GM19099 (cell line): Measurements from ENCODE around the gene NEXN.

Experiments used
- POLR2A ChIP-seq: IDR thresholded peaks from 3 replicates; pipeline ENCODE4 v1.6.1; 2011; ENCODE audit warnings: low read depth; ENCODE audit not compliant: insufficient read length; ENCODE audit errors: extremely low read depth

The NEXN gene

DNA sequence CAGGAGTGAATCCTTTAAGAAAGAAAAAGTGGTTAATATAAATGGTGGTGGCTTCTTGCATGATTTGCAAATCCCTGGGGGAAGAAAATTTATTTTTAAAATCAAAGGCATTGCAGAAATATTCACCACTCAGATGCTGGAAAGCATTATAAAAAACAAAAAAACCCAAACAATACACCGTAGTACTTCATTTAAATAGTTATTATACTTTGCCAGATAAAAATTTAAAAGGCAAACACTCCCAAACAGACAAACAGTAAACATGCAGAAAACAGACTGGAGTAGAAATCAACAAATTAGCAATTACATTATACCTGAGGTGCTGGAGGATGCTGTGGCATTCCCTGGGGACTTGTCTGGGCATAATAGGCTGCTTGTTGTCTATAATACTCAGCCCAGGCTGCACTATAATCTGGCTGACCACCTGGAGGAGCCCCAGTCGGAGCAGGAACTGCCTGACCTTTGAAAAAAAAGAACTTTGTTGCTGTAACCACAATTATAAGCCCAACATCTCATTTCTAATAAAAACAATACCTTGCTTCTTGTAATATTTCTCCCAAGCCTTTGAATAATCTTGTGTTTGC is 60.5 kb downstream of the NEXN start:
- no peak for TF ChIP-seq POLR2A

DNA sequence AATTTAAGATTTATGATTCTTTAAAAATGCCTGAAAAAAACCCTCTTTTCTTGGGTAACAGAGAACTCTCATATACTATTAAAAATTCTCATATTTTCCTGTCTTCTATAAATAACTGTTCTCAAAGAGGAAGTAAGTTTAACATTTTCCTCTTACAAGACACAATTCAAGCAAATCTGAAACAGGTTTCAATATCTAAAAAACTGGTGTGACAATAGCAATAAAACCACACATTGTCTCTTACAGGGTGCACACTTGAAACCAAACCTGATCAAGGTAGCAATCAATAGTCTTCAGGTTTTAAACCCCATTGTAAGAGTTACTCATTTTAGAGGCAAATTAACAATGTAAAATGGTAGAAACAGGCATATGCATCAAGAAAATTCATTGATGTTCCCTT is 62.4 kb downstream of the NEXN start:
- no peak for TF ChIP-seq POLR2A

DNA sequence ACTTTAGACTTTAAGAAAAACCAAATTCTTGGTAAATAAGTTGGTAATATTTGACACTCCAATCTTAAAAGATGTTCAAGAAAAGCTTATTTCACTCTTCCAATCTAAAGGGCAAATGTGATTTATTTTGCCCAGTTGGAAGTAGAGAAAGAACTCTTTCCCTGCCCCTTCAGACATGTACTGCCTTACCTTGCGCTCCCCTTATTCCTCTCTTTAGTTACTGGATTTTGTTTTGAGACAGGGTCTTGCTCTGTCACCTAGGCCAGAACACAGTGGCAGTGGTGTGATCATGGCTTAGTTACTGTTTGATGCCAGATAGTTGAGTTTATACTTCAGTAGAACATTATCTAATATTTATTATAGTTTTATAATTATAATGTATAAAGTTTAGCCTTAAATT is 62.9 kb downstream of the NEXN start:
- TF ChIP-seq POLR2A: no peak

DNA sequence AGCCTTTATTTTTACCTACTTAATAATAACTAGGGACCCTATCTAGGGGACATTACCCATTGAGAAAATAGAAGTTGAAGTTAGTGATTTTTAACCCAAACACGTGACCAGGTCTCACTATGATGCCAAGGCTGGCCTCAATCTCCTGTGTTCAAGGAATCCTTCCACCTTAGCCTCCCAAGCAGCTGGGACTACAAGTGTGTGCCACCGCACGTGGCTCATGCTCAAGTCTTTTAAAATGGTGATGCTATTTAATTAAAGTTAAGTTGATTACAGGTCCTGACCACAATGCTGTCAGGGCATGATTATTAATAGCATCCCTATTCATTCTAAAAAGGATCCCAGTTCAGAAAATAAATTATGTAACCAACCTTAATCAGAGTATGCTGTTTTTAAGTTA is 65.5 kb downstream of the NEXN start:
- no peak for TF ChIP-seq POLR2A

DNA sequence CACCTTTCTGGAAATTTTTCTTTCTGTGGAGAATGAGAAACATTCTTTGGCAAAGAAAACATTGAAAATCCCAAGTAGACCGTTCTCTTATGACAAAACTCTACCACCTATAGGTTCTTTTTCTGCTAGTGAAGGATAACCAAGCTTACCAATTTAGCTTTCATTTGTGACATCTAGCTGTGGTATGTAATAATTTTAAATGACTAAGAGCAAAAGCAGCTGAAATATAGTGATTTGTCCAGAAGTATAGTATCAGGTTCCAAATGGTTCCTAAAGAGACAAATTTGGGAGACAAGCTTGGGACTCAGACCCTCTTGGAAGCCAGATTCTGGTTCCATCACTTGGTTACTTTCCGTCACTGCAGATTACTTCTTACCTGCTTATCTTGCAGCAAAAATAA is 66.1 kb downstream of the NEXN start:
- no peak for TF ChIP-seq POLR2A

DNA sequence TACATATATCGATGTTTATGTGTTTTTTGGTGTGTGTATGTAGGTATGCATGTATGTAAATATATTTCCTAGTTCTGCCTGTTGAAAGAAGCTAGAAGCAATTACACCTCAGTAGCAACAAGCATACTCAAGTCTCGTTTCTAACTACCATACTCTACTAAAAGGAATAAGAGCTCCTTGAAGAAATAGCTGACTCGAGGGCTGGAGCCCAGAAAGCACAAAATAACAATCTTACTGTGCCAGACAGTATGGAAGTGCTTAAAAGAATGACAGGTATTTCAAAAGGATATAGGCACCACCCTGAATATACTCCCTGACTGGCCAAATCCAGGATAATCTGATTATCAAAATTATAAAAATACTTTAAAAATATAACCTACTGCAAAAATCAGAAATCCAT is 67.3 kb downstream of the NEXN start:
- no peak for TF ChIP-seq POLR2A

DNA sequence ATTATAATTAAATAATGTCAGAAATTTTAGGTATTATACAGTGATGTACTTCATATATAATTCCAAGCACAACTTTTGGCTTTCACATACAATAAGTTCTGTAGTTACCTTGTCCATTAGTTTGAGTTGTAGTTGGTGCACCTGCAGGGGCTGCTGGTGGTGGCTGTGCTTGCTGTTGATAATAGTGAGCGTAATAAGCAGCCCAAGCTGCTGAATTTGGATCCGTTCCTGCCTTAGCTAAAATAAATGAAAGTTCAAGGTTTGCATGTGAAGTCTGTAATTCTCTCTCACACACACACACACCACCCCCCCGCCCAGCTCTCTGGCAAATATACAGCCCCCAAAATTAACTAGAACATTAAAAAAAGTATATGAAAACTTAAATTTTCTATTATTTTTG is 68.0 kb downstream of the NEXN start:
- no peak for TF ChIP-seq POLR2A

DNA sequence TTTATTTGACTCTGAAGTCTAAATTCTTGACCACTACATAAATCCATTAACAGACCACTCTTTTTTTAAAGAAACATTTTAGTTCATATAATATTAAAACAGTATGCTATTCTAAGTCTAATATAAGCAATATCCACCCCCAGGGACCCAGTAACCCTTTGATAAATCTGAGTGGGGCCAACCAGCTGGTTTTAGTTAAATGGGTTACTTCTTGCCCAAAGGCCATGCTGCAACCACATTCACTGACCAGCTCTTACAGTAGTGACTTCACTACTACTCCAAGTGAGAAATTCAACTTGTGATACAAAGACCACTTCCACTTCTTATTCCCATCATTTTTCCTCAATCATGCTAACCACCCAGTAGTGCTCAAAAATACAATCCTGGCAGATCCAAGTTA is 70.0 kb downstream of the NEXN start:
- TF ChIP-seq POLR2A: no peak

DNA sequence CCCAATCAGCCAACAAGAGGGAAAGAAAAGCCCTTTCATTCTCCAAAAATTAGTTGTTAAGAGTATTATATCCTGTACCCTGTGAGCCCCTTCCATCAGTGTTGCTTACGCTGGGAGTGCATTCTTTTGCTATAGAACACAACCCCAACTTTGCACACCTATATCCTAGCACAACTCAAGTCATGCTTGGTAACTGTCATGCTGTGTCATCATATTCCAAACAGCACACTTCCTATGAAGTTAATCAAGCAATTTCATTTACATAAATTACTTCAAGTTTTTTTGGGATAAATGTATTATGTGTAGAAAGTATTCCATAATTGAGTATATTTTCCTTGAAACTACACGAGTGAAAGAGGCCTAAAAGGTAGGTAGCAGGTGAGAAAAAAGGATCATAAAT is 70.4 kb downstream of the NEXN start:
- no peak for TF ChIP-seq POLR2A

DNA sequence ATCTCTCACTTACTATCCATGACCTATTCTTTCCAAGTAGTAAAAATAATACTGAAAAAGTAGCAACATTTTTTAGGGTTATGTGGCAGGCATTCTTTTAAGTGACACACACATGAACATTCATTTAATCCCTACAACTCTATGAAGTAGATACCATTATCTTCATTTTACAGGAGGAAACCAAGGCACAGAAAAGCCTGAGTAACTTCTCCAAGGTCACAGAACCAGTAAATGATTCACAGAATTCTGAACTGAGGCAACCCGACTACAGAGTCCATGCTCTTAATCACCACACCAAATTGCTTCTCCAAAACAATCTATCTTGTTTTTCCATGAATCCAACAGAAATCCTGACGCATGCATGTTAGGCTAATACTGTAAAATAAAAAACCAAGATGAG is 73.0 kb downstream of the NEXN start:
- TF ChIP-seq POLR2A: no peak

DNA sequence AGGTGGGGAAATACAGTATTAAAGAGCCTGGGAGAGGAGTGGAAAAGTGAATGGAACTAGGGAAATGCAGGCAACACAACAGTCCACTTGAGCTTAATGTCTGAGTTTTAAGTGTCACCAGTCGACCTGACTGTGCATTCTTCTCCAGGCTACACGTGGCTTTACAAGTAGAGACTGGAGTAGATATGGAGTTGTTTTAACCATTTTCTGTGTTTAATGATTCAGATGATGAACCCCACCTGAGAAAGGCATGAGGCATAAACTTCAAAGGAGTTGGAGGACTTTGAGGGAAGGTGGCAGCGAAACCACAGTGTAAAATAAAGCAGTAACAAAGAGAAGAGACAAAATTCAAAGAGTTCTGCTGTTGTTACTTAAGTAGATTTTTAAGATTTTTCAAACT is 77.9 kb downstream of the NEXN start:
- no peak for TF ChIP-seq POLR2A

DNA sequence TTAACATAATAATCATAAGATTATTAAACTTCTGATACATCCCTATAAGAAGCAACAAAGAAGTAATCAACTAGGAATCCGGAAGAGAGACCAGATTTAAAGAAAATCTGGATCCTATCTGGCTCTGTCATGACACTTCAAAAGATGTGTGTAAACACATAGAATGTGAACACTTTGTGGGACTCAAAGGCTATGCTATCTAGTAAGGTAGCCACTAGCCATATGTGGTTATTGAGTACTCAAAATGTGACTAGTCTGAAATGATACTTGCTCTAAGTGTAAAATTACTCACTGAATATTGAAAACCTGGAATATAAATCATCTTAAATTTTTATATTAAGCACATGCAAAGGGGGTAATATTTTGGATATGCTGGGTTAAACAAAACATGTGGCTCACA is 81.8 kb downstream of the NEXN start:
- TF ChIP-seq POLR2A: no peak

DNA sequence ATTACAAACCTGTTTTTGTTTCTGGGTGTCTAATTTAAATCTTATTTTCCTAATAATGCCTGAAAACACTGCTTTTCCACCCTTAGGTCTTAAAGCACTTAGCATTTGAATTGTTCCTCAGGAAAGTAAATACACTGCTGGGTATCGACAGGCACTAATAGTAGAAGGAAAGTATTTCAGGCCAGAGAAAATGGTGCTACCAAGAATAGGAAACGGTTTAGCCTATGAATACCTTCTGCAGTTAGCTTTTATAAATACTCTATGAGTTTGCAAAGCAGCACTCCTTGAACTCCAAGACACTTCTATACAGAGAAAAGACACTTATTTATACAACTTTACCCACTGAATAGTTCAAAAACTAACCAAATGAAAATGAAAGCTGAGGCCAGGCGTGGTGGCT is 83.7 kb downstream of the NEXN start:
- TF ChIP-seq POLR2A: no peak

DNA sequence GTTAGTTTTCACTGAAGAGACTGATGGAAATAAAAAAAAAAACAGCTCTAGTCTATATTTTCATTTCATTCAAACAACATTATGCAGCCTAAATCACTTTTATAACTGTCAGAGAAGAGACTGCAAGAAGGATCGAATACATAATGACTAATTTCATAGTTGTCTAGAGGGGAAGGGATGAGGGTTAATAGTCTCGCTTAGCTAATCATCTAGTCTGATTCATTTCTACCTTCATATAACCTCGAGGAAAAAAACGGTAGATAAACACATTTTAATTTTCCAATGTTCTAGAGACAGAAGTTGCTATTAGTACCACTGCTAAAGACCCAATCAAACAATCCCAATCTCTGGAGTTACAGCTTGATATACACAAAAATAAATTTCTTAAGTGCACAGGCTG is 87.0 kb downstream of the NEXN start:
- no peak for TF ChIP-seq POLR2A

DNA sequence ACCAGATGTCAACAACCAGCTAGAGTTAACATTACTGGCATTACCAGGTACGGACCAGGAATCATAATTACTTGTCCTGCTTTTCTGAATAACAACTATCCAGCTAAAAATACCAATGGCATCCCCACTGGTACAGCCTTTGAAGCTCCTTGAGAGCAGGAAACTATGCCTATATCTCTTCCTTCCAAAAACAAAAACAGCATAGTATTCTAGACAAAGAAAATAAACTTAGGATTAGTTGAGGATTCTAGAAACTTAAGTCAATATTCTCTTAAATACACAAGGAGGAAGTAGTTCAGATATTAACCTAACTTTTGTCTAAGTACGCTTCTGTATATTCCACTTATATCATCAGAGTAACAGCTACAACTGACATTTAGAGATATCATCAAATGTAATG is 87.5 kb downstream of the NEXN start:
- TF ChIP-seq POLR2A: no peak

DNA sequence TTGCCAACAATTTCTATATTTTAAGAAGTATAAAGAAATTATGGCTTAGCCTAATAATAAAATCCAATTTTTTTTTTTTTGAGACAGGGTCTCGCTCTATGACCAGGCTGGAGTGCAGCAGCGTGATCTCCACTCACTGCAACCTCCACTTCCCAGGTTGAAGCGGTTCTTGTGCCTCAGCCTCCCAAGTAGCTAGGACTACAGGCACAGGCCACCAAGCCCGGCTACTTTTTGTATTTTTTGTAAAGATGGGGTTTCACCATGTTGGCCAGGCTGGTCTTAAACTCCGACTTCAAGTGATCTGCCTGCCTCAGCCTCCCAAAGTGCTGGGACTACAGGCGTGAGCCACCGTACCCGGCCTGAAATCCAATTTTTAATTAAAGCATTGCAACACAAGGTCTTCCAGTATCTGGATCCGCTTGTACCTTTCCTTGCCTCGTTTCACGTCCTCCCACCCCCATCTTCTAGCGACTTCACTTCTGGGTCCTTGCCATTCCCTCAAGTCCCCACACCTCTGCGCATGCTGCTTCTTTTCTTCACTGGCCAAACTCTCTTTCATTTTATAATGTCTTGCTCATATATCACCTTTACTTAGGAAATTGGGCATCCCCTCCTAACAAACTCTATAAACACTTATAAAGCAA is 88.1 kb downstream of the NEXN start:
- no peak for TF ChIP-seq POLR2A

DNA sequence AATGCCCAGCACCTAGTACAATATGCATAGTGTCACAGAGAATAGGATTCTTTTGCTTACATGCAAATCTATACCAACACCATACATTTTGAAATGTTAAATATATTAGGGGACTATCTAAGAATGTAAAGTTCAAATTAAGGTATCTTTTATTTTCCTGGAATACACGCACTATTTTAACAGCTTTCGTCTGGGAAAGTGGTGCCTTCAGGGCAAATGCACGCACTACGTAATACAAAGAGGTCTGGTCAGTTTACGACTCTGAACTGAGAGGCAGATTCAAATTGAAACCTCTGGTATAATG is 89.5 kb downstream of the NEXN start:
- TF ChIP-seq POLR2A: no peak
